NCI-H82 treated with DMSO at 0.1 percent for 48 hours (cell line): ENCODE data around the gene NLGN4X.

Source experiments
- DNase-seq: peaks from one replicate; lab custom pipeline; 2025; ENCODE audit not compliant: unreplicated experiment; lab: John Stamatoyannopoulos, UW

The NLGN4X gene

GRCh38 chrX:6228720-6229119 lies at the start of gene NLGN4X:
NLGN4X (minus strand) TSS chrX:6228867; CDS start chrX:6151466, 77,401 bp downstream.
- no peak for DNase-seq

DNA sequence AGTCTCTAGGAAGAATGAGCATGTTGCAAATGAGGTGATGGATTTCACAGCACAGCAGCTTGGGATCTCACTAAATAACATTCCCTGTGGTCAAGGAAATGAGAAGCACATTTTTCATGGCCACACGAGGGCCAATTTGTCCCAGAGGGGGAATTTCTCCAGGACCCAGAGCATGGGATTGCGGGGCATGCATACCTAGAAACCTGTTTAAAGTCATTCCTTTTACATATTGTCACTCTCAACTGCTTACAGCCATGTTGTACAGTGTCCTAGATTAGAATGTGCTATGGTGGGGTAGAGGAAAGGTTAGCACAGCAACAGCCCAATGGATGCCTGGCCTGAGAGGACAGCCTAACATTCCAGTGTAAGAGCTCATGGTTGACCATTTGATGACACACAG lies 37.4 kb upstream of the NLGN4X start:
- no peak for DNase-seq

- no peak for DNase-seq
Measured at GRCh38 chrX:6262959-6263358, 34.3 kb upstream of the NLGN4X start.

DNA sequence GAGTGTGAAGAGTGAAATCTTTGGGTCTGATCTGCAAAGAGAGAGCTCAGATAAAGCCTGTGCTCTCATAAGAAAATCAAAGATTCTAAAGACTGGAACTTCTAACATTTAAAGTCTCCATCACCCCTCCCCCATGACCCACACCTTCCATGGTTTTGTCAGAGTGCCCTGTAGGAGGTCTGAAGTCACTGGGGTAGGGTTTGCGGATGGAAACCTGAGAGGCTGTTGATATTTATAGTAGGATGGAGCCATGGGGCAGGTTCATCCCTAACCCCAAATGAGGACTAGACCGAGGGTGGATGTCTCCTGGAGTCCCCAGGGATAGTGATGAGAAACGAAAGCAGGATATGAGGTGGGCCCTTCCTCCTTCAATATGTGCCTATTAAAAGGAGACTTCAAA lies 28.4 kb upstream of the NLGN4X start:
- DNase-seq: no peak

GRCh38 chrX:6244666-6245065 lies 16.0 kb upstream of the NLGN4X start:
- no peak for DNase-seq

DNA sequence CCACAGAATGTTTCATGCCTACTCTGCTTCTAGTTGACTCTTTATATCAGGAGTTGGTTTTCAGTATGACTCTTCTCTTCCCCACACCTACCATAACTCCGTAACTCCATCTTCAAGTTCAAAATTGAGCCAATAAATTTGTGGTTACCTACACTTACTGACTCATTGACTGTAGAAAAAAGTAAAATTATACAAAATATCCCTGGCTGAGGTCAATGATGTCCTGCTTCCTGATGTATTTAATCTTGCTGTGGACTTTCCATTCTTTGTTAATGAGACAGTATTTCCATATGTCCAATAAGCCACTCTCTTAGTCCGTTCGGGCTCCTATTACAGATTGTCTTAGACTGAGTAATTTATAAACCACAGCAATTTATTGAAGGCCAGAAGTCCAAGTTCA lies 9.9 kb upstream of the NLGN4X start:
- DNase-seq: no peak

GRCh38 chrX:6227935-6228334 lies 732 bp downstream of the NLGN4X start:
- DNase-seq: no peak

DNA sequence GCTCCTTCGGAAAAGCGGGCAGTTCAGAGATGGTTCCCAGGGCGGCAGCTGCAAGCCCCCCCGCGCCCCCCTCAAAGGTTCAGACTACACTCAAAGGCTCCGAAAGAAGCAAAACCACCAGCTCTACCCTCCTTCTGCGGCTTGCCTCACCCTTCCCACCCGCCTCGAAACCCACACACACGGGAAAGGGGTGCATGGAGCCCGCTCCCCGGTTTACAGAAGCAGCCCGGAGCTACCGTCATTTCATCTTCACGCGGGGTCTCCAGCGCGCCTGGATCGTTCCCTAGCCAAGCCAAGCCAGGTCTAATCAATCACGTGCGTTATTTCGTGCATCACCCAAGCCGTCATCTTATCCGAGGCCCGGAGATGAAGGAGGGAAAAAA lies 1.2 kb downstream of the NLGN4X start:
- DNase-seq: no peak

GRCh38 chrX:6226596-6227452 lies 1.8 kb downstream of the NLGN4X start:
- no peak for DNase-seq

DNA sequence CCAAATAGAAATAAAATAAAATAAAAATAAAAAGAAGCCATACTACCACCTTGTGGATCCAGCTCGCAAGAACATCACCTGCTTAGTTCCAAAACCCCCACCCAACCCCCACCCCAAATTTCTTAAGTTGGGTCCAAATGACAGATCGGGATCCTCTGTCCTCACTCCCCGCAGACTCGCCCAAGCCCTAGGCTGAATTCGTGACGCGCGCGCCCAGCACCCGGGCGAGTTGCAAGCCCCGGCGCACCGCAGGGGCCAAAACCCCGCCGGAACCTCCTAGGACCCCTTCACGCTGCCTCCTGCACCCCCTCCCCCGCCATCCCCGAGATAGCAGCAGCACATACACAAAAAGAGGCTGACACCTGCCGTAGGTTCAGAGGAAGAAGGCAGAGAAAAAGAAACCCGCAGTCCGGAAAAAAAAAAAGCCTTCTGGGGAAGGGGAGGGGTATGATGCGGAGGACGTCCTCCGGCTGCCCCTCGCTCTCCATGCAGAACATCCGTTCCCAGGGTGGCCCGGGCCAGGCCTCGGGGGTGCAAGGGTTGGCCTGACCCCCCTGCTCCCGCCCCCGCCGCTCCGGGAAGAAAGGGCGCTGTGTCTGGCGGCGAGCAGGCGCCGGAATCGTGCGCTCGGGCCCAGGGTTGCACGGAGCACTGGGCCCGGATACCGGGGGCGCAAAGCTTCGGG lies 2.6 kb downstream of the NLGN4X start:
- no peak for DNase-seq

- no peak for DNase-seq
Measured at GRCh38 chrX:6225288-6225910, 3.3 kb downstream of the NLGN4X start.

DNA sequence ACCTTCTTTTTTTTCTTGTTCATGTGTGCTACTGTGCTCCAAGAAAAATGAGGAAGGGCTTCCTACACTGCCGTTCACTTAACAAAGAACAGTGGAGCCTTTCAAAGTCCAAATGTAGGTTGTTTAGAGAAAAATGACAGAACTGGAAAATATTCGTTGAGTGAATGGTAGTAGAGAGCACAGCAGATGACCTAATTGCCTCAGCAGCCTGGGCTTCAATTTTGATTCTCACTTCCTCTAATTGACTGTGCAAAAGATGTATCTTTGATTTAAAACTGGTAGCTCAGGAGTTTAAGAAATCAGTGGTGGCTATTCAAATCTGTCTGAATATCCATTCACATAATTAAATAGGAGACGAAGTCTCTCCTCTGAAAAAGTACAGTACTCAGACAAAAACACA lies 5.2 kb downstream of the NLGN4X start:
- no peak for DNase-seq

DNA sequence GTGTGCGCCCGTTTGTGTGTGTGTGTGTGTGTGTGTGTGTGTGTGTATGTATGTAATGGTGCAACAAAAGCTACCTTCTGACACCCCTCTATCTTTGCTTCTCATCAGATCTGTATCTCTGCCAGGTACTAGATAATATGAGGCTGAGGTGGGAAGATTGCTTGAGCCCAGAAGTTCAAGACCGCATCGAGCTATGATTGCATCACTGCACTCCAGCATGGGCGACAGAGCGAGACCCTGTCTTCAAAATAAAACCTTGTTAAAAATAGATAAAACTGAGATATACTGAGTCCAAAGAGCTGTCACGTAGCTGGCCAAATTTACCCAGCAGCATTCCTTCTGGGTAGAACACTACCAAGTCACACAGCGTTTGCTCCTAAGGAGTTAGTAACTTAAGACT lies 18.4 kb downstream of the NLGN4X start:
- no peak for DNase-seq

DNA sequence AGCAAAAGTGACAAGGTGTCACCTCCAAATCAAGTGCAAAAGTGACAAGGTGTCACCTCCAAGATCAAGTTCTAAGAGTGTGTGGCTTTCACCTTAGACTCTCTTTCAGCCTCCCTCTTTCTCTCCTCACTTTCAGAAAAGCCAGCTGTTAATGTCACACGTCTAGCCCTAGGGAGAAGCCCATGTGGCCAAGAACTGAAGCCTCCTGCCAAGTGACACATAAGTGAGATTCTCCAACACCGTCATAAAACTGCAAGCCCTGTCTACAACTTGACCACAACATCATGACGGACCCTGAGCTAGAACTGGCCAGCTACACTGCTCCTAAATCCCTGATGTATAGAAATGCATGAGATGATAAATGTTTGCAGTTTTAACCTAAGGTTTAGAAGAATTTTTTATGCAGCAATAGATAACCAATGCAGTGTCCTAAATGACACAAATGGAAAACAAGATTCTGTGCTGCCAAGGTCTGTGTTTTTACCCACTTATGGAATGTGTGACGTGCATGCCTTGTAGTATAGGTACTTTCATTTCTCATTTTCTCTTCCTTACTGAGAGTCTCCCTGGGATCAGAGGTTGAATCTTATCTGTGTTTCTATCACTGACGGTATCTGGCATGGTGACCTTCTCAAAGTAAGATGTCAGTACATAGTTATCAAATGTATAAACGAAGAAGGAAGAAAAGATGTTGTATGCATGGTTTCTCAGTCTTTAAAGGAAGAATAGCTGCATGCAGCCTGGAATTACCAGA lies 25.0 kb downstream of the NLGN4X start:
- DNase-seq: no peak

DNA sequence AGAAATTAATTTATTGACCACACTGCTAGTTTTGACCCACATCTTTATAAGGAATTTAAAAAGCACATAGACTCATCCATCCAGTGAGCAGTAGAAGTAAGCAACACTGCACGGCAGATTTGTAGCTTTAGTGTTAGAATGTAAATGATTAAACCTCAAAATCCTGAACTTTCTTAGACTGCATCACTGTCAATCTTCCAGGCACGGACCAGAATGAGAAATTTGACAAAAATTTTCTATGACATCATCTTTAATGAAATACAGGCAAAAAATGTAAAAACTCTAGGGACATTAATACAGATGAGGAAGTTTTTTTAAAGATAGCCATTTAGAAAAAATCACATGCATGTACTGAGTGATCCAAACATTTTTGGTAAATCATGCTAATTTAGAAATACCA lies 29.2 kb downstream of the NLGN4X start:
- DNase-seq: no peak

DNA sequence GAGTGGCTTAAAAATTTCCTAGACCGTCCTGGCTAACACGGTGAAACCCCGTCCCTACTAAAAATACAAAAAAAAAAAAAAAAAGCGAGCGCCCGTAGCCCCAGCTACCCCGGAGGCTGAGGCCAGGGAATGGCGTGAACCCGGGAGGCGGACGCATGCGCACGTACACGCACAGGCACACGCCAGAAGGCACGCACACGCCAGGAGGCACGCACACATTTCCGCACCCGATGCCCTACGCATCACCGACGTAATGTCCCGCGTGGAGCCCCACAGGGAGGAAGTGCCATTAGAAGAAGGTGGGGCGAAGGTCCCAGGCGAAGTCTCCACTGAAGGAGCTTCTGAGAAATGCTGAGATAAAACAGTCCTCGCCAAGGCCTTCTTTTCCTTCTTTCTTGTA lies 41.4 kb downstream of the NLGN4X start:
- no peak for DNase-seq

- no peak for DNase-seq
Measured at GRCh38 chrX:6184900-6185515, 43.7 kb downstream of the NLGN4X start.

GRCh38 chrX:6175914-6176313 lies 52.8 kb downstream of the NLGN4X start:
- DNase-seq: no peak

DNA sequence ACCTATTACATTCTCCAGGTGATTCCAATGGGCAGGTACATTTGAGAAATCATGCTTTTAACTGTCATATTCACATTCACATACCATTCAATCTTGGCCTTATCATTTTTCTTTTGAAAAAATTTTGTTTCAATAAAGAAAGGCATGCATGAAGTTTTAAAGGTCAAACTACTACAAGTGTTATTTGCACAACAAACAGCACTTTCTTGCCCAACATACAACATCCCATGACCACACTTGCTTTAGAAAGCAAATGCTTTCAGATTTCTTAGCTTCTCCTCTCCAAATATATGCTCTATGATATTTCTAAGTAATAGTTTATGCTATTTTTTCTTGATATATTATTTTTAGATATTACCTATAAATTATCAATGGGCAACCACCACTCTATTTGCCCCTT lies 58.2 kb downstream of the NLGN4X start:
- no peak for DNase-seq

- no peak for DNase-seq
Measured at GRCh38 chrX:6169407-6169806, 59.3 kb downstream of the NLGN4X start.

DNA sequence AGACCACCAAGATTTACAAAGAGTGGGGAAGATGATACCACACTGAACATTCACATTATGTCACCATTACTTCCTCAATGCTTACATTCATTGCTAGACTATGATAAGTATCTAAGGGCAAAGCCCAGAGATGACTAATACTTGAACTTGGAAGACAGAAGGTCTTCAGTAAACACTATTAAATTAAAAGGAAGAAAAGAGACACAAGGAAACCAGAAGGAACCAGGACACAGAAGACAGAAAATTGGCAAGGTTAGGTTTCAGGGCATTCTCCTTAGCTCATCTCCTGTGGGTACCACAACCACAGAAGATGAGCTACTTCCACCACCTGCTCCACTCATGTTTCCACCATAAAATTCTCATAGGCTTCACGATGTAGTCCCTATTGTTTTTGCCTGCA lies 64.9 kb downstream of the NLGN4X start:
- no peak for DNase-seq
